Endothelial cell of umbilical vein (primary cell): Measurements from ENCODE around the gene SPRYD4.

ENCODE experiments used
- CTCF ChIP-seq, 2 donors: IDR thresholded peaks; 1 replicate in 1 of 2; 2 replicates in 1 of 2; pipeline ENCODE4 v1.5.1; 2011; ENCODE audit warnings: low read length in 2 of 2, mild to moderate bottlenecking in 2 of 2, moderate library complexity in 2 of 2, control low read depth in 1 of 2, inconsistent platforms in 1 of 2, low read depth in 1 of 2; ENCODE audit not compliant: insufficient read depth in 1 of 2; ENCODE audit errors: extremely low read depth in 1 of 2
- EZH2 ChIP-seq: IDR thresholded peaks from 2 replicates; pipeline ENCODE4 v1.6.1; 2012; ENCODE audit warnings: borderline replicate concordance, low read depth, mild to moderate bottlenecking, moderate library complexity, low read length, inconsistent platforms; ENCODE audit not compliant: severe bottlenecking
- FOS ChIP-seq: IDR thresholded peaks from 2 replicates; pipeline ENCODE4 v1.6.1; 2011; ENCODE audit warnings: mild to moderate bottlenecking, low read length, moderate library complexity, borderline replicate concordance; ENCODE audit not compliant: insufficient read depth
- JUN ChIP-seq: IDR thresholded peaks from 2 replicates; pipeline ENCODE4 v1.6.1; 2011; ENCODE audit warnings: borderline replicate concordance, low read depth; ENCODE audit not compliant: insufficient read length, insufficient read depth
- MYC ChIP-seq: IDR thresholded peaks from one replicate; pipeline ENCODE4 v1.6.1; 2011; ENCODE audit warnings: mild to moderate bottlenecking, low read depth, low read length
- POLR2A ChIP-seq: IDR thresholded peaks from 2 replicates; pipeline ENCODE4 v1.6.1; 2012; ENCODE audit warnings: low read depth, mild to moderate bottlenecking, control low read depth, low read length
- POLR2AphosphoS5 ChIP-seq: IDR thresholded peaks from 2 replicates; pipeline ENCODE4 v1.6.1; 2012; ENCODE audit warnings: low read depth, mild to moderate bottlenecking, control low read depth, low read length, moderate library complexity; ENCODE audit not compliant: insufficient read depth

GRCh38 chr12:56476143-56476542 lies 7.8 kb downstream of the SPRYD4 start:
- TF ChIP-seq EZH2: no peak
- TF ChIP-seq CTCF (IDR thresholded peaks at IDR 0.05; ENCODE audit: extremely low read depth in 1 of 2, insufficient read depth in 1 of 2, low read depth in 1 of 2, low read length in 2 of 2): no peak
- TF ChIP-seq POLR2AphosphoS5: no peak
- no peak for TF ChIP-seq MYC
- no peak for TF ChIP-seq POLR2A
- no peak for TF ChIP-seq FOS
- TF ChIP-seq JUN: no peak
